NCI-H2196 (cell line): ENCODE measurements around the gene FARSA.
A peak's percentile ranks its signal among the peaks of the same experiment; 100 is the strongest.
"Not testable (repeated sequence)": the region's sequence is repeated elsewhere in the genome, so short reads cannot be mapped to it uniquely, and the experiment has no call there.

Source experiments
- DNase-seq: peaks from one replicate; lab custom pipeline; 2025; ENCODE audit not compliant: unreplicated experiment; lab: John Stamatoyannopoulos, UW

The FARSA gene

DNA sequence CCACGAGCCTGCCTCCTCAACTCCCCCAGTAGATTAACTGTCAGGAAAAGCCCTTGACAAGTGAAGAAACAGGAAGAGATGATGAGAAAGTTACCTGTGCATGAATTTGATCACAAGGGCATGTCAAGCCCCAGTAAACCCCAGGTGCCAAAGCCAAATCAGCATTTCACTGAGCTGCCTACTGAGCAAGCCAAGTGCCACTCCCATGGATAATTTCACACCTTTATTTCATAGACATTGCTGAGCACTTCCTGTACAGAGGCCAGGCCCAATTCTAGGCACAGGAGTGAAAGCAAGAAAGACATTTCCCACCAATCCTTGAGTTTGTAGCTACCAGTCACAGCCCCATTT, 21.1 kb upstream of the FARSA start:
- no peak for DNase-seq

DNA sequence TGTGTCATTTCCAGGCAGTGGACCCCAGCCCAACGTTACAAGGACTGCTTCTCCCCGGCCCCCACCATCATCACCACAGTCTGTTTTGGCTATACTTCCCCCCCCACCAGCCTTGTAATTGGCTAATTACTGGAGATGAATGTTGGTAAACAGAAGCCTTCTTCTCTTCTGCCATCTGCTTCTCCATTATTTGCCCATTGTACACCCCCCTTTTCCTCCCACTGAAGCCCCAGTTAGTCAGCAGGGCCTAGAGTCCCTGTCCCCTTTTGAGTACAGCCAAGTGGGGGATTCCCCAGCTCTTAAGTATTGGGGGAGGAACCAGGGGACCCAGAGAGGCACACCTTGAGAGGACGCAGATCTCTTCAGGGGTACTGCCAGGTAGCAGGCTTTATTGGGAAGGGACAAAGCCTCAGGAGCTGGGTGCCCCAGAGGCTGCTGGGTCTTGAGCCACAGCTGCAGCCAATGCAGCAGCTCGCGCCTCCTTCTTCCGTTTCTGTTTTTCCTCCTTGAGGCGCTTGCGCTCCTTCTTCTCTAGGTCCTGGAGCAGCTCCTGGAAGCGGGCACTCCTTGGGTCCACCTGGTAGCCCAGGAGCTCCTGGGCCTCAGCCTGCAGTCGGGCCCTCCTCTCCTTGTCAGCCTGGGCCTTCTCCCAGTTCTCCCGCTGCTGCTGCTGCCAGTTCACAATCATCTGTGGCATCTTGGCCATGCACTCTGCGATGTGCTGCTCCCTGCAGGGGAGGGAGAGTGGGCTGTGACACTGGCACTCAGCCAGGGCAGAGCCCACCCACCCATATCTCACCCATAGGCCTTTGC, 20.5 kb upstream of the FARSA start:
- no peak for DNase-seq

DNA sequence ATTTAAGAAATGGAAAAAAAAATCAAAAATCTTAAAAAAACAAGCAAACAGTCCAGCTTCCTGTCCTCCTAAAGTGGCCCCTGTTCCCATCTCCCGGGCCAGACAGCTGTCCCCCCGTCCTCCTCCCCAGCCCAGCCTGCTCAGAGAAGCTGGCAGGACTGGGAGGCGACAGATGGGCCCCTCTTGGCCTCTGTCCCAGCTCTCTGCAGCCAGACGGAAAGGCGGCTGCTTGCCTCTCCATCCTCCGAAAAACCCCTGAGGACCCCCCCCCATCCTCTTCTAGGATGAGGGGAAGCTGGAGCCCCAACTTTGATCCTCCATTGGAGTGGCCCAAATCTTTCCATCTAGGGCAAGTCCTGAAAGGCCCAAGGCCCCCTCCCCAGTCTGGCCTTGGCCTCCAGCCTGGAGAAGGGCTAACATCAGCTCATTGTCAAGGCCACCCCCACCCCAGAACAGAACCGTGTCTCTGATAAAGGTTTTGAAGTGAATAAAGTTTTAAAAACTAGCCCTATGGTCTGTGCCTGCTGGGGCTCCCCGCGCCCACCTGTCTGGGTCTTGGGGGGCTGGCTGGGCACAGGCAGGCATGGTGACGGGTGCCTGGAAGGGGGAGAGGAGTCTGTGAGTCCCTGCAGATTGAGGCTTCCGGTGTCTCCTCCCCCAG, 19.8 kb upstream of the FARSA start:
- DNase-seq: no peak

DNA sequence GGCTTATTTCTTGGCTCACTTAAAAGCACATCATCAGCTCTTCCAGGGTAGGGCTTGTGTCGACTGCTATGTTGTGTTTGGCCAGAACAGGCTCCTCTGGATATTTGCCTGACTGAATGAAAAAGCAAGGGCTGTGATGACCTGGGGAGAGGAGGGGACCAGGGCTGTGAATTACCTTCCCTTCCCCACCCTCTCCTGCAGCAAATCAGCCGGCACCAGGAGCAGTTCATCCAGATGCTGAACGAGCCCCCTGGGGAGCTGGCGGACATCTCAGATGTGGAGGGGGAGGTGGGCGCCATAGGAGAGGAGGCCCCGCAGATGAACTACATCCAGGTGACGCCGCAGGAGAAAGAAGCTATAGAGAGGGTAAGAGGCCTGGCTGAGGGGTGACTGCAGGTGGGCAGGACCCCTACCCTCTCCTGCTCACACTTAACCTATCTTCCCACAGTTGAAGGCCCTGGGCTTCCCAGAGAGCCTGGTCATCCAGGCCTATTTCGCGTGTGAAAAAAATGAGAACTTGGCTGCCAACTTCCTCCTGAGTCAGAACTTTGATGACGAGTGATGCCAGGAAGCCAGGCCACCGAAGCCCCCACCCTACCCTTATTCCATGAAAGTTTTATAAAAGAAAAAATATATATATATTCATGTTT, 19.1 kb upstream of the FARSA start:
- DNase-seq: no peak

DNA sequence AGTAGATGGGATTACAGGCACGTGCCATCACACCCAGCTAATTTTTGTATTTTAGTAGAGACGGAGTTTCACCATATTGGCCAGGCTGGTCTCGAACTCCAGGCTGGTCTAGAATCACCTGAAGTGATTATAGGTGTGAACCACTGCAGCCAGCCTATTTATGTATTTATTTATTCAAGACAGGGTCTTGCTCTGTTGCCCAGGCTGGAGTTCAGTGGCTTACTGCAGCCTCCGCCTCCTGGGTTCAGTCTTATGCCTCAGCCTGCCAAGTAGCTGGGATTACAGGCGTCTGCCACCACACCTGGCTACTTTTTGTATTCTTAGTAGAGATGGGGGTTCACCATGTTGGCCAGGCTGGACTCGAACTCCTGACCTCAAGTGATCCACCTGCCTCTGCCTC, 18.5 kb upstream of the FARSA start:
- not testable (repeated sequence) for DNase-seq

DNA sequence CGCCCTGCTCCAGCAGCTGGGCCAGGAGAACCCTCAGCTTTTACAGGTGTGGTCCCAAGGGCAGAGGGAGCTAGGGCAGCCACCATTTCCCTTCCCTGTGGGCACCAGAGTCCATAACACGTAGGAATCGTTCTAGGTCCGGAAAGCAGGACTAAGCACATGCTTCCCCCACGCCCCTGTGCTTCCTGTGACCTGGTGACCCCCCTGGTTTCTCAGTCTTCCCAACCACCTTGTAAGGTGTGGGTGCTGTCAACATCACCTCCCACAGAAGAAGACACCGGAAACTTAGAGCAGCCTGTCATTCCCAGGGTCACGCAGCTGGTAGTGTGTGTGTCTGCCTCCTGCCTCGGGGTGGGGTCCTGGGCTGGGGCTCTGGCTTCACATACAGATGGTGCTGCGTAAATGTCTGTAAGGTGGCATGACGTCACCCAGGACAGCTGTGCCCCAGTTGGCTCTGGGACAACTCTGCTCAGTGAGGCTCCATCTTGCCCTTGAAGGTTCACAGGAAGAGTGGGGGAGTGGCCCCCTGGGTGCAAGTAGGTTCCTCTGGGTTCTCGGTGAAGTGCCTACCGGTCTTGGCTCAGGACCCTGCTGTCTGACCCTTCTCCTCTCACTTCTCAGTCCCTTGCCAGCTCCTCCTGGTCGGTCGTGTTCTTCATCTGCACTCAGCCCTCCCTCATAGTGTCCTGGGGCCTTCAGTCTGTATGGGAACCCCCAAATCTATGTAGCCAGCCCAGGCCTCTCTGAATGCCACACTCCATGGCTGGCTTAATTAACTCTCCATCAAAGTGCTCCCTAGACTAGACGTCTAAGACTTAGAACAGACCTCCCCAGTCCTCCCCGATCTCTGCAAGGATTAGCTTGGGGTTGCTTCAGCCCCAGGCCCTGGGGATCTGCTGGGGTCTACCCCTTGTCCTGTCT, 16.1 kb upstream of the FARSA start:
- no peak for DNase-seq

DNA sequence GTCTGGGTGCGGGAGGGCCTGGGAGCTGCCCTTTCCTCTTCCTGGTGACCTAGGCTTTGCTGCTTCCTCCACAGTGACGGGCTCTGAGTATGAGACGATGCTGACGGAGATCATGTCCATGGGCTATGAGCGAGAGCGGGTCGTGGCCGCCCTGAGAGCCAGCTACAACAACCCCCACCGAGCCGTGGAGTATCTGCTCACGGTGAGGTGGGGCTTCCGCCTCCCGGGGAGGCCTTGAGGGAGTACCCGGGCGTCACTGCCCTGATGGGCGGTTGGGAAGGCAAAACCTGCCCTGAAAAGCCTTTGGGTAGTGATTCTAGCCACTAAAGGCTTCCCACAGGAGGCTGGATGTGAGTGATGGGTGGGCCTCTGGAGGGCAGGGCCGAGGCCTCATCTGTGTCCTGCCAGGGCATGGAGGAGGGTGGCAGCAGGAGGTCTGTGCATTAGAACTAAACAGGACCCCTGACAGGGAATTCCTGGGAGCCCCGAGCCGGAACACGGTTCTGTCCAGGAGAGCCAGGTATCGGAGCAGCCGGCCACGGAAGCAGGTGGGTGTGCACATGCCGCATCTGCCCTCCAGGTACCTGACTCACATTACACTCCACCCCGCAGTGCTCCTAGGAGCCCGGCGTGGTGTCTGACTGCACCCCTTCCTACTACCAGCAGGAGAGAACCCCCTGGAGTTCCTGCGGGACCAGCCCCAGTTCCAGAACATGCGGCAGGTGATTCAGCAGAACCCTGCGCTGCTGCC, 15.3 kb upstream of the FARSA start:
- DNase-seq: no peak

DNA sequence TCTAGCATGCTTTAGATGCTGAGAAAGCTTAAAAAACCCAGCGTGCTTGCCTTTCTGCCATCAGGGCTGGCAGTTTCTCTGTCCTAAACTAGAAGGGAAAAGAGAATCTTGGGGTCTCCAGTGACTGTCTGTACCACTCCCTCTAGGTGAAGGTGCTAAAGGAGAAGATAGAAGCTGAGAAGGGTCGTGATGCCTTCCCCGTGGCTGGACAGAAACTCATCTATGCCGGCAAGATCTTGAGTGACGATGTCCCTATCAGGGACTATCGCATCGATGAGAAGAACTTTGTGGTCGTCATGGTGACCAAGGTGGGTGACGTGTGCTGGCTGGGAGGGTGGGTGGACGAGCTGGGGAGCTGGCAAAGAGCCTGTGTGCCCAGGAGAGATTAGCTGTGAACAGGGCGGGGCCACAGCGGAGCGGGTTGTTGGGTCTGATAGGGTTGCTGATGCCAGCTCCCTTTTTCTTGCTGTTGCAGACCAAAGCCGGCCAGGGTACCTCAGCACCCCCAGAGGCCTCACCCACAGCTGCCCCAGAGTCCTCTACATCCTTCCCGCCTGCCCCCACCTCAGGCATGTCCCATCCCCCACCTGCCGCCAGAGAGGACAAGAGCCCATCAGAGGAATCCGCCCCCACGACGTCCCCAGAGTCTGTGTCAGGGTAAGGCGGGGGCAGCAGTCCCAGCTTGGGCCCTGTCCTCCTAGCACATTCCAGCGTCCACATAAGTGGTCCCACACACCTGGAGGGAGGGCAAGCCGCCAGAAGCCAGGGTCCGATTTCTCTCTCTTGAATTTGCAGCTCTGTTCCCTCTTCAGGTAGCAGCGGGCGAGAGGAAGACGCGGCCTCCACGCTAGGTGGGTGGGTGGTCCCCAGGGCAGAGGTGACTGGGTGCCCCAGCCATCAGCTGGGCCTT, 14.4 kb upstream of the FARSA start:
- DNase-seq: no peak

DNA sequence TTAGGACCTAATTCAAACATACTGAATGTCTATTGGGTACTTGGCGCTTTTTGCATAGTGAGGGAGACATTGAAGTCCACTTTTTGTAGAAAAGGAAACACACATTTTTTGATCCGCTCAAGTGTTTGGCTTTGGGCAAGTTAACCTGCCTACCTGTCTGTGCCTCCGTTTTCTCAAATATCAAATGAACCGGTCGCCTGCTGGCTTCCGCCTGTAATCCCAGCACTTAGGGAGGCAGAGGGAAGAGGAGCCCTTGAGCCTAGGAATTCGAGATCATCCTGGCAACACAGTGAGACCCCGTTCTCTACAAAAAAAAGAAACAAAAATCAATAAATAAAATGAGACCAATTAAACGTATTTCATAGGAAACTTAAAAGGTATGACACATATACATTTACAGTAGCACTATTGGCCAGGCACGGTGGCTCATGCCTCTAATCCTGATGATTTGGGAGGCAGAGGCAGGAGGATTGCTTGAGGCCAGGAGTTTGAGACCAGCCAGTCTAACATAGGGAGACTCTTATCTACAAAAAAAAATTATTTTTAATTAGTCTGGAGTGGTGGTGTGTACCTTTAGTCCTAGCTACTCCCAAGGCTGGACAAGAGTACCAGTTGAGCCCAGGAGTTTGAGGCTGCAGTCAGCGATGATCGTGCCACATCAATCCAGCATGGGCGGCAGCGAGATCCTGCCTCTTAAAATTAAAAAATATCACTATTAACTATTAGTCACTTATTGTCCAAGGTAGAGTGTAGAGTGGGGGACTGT, 13.4 kb upstream of the FARSA start:
- no peak for DNase-seq

DNA sequence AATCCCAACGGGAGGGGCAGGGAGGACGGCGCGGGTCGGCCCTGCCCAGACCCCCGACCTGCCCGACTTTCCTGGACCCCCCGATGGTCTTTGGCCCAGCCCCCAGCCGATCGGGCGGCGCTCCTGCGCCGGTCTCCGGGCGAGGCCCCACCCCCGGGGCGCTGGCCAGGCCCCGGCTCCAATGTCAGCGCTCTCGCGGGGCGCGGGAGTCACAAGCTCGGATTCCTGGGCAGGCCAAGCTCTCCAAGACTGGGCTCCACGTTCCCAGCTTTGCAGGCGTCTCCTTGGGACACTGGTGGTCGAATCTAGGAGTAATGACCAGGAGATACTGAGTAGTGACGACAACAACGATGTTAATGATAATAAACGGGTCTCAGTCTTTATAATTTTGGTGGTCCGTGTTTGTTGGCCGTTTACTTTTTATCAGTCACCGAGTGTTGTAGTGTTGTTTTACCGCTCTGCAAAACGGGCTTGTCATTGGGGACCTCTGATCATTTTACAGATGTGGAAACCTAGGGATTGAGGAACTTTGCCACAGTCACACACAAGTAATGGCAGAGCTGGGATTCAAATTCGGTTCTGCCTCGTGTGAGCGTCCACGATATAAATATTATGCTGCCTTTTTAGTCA, 12.7 kb upstream of the FARSA start:
- peak; percentile 46 for DNase-seq

DNA sequence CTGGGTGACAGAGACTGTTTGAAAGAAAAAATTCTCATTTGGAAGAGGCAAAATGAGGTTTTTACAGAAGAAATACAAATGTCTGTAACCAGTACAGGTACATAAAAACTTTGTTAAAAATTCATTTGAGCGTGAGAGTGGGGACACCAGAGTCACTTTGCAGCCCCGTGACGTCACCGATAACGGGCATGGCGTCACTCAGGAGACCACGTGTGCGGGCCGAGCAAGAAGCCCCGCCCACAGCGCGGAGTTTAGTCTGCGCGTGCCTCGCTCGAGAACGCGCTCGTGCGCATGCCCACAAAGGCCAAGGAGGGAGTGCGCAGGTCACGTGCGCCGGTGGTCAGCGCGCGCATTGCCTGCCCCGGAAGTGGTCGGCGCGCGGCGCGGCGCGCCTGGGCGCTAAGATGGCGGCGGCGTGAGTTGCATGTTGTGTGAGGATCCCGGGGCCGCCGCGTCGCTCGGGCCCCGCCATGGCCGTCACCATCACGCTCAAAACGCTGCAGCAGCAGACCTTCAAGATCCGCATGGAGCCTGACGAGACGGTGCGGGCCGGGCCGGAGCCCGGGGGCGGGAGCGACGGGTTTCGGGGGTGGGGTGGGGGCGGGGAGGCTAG, 12.1 kb upstream of the FARSA start, which contains the start of gene RAD23A:
Gene RAD23A, plus strand, starts transcription at position 384 of the 613 bp plus-strand sequence. Its CDS starts 87 bp downstream, at position 471.
- peak; percentile 99 for DNase-seq

DNA sequence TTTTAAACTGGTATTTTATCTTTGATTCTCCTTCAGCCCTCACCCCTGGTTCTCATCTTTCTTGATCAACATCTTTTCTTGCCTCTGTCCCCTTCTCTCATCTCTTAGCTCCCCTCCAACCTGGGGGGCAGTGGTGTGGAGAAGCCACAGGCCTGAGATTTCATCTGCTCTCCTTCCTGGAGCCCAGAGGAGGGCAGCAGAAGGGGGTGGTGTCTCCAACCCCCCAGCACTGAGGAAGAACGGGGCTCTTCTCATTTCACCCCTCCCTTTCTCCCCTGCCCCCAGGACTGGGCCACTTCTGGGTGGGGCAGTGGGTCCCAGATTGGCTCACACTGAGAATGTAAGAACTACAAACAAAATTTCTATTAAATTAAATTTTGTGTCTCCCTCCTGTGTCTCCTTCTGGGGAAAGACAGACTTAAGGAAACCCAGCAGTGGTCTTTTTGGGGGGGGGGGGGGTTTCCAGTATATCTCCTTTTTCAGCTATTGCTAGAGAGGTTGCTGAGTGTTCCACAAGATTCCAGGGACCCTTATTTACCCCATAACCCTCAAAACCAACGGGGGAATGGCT, 10.7 kb upstream of the FARSA start:
- DNase-seq: no peak

DNA sequence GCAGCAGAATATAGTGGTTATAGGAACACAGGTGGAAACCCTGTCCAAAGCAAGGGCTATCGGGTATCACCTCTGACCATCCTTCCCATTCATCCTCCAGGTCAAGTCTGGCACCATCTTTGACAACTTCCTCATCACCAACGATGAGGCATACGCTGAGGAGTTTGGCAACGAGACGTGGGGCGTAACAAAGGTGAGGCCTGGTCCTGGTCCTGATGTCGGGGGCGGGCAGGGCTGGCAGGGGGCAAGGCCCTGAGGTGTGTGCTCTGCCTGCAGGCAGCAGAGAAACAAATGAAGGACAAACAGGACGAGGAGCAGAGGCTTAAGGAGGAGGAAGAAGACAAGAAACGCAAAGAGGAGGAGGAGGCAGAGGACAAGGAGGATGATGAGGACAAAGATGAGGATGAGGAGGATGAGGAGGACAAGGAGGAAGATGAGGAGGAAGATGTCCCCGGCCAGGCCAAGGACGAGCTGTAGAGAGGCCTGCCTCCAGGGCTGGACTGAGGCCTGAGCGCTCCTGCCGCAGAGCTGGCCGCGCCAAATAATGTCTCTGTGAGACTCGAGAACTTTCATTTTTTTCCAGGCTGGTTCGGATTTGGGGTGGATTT, 10.0 kb upstream of the FARSA start:
- DNase-seq: no peak

DNA sequence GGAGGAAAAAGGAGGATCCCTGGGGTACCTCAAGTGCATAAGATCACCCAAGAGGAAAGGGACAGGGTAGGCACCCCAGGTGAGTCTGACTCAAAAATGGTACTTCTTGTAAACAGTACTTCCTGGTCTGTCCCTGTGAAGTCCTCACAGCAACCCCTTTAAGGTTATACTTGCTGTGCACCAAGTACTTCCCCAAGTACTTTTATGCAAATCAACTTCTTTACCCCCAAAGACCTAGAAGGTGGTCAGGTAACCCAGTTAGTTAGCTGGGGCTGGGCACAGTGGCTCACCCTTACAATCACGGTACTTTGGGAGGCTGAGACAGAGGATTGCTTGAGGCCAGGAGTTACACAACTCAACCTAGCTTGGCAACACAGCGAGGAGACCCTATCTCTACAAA, 7.4 kb upstream of the FARSA start:
- DNase-seq: no peak

DNA sequence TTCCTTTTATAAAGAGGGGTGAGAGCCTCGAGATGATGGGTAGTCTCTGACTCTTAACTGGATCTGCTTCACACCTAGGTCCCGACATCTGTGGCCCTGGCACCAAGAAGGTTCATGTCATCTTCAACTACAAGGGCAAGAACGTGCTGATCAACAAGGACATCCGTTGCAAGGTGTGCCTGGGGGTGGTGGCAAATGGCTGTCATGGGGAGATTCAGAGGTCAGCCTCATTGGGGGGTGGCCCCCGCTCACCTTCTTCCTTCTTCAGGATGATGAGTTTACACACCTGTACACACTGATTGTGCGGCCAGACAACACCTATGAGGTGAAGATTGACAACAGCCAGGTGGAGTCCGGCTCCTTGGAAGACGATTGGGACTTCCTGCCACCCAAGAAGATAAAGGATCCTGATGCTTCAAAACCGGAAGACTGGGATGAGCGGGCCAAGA, 6.5 kb upstream of the FARSA start:
- DNase-seq: no peak

DNA sequence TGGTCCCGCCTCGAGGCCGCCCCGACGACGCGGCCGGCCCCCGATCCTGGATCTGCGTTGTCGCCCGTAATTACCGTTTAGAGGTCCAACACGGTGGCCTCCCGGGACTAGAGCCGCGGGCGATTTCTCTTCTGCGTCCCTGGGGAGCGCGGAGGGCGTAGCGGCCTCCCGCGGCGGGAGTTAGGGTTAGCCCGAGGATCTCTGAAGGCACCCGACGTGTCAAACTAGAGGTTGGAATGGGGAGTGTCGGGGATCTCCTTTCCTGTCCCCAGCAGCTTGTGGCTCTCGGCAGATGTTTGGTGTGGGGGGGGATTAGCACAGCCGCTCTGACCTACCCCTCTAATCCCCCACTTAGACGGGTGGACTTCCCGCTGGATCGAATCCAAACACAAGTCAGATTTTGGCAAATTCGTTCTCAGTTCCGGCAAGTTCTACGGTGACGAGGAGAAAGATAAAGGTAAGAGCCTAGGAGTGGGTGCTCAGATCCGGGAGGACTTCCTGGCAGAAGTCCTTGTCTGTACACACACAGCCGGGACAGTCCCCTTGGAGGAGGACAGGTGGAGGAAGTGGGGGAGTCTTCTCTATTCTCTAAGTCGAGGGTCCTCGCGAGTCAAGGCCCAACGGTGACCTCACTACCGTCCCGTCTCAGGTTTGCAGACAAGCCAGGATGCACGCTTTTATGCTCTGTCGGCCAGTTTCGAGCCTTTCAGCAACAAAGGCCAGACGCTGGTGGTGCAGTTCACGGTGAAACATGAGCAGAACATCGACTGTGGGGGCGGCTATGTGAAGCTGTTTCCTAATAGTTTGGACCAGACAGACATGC, 5.5 kb upstream of the FARSA start:
- DNase-seq: no peak
